Measurements from ENCODE around the gene CCDC33.

Gene CCDC33

DNA sequence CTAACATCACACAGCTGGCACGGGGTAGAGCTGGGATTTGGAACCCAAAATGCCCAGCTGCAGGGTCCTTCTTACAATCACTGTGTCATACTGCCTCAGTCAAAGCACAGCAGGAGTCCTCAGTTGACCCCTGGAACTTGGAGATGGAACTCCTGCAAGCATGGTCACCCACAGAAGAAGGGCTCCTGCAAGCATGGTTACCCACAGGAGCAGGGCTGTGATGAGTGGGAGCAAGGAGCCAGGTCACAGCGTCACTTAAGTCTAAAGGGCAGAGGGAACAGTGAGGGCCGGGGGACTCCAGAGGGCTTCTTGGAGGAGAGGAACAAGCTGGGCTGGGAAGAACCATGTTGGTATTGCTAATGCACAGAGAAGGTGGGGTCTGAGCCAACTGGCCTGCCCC, 24.9 kb downstream of the CCDC33 start:
- no peak for DNase-seq

DNA sequence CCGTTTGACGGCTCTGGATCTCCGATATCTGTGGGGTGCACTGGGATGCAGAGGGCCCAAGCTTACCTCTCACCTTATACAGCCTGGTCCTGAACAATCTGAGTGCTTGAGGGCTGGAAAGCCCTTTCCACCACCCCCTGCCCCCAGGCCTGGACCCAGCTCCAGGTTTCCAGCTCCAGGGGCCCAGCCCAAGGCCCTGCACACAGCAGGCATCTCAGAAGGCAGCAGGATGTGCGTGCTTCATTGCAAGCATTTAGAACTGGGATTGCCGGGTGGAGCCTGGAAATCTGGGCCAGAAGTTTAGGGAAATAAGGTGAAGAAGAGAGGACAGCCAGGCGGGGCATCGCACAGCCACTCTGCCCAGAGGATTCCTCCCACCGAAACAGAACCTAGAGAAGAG, 25.6 kb downstream of the CCDC33 start:
- no peak for DNase-seq

DNA sequence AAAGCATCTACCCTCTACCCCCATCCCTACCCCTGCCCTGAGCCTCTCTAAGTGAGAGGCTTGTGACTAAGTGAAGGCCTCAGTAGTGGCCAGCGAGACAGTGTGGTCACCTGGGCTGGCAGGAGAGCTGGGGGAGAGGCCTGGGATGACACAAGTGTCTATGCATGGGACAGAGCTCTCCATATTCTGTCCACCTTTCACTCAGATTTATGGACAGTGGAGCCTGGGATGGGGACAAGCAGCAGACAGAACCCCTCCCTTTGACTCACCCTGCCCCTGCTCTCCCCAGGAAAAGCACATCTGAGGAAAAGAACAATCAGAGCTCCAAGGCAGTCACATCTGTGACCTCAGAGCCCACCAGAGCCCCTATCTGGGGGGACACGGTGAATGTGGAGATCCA, 26.0 kb downstream of the CCDC33 start:
- DNase-seq, result no peak

DNA sequence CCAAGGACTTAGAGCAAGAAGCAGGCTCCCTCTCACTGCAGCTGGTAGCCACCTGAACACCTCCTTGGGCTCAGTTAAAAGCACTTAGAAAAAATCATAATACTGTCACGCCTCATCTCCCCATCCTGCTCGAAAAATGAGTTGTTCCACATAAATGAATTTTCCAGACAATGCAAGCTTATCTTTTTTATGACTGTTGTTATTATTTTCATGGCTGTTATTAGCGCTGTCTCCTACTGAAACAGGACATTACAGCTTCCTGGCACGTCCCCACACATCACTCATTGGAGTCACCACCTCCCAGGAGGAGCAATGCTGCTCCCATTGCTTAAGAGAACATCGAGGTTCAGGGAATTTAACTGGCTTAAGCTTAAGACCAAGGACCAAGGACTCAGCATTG, 26.5 kb downstream of the CCDC33 start:
- no peak for DNase-seq

DNA sequence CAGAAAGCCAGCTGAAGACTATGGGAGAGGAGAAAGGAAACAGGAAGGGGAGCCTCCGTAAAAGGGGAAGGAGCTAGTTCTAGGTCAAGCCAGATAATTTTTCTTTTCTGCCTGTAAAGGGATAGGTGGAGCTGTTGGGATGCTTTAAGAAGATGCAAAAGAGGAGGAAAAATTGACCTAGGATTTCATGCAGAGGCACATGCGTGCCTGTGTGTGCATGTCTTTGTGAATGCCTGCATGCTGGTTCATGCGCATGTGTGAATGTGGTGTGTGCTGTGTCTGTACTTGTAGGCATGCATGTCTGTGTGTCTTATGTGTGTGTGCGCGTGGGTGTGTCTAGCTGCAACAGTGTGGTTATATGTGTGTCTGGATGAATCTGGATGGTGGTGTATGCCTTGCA, 27.3 kb downstream of the CCDC33 start:
- DNase-seq, result no peak

DNA sequence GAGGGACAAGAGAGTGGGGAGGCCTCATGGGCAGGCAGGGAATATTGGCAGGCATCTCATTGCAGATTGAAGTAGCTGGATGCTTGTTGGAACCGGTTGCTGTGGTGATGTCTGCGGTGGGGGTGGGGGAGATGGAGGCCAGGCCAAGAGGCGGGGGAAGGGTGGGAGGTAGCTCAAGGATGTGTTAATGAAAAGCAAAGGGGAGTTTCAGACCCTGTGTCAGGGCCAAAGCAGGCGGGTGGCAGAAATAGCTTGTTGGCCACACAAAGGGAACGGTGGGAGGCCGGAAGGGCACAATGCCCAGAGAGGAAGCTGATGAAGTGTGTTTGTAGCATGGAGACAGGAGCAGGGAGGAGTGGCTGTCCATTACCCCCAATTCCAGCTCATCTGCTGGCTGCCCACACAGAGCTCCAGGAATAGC, 28.0 kb downstream of the CCDC33 start:
- DNase-seq, result peak; percentile 87

DNA sequence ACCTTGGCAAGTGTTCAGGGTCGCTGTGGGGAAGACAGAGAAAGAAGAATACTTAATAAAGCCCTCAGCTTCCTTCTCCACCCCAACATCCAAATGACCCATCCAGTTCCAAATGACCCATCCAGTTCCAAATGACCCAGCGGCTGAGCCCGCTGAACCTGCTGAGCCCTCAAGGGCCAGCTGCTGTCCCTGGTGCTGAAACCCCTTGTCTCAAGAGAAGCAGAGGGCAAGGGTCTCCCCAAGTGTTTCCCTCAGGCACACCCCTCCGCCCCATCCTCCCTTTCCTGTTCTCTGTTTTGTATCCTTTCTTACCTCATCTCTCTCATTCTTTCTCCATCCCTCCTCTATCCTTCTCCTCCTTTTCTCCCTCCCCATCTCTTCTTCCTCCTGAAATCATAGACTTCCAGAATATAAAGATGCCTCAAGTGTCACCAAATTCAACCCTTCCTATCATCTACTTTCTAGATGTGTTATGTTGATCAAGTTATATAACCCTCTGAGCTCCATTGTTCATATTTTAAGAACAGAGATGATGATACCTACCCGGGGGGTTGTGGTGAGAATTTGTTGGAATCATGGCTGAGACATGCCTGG, 29.0 kb downstream of the CCDC33 start:
- DNase-seq, result no peak

DNA sequence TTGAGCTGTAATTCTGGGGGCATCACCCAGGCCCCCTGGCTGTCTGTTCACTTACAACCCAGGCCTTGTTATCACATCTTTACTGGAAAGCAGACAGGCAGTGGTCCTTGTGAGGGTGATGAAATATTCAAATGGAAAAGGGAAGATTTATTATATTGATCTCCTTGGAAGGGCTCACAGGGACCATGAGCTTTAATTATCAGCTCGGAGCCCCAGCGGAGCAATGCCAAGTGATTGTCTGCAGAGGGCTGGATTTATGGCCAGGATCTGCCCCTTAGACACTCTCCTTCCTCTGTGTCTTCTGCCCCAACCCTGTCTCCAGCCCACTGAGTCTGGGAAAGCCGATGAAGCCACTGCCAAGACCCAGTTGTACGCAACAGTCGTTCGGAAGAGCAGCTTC, 31.9 kb downstream of the CCDC33 start:
- DNase-seq, result no peak

DNA sequence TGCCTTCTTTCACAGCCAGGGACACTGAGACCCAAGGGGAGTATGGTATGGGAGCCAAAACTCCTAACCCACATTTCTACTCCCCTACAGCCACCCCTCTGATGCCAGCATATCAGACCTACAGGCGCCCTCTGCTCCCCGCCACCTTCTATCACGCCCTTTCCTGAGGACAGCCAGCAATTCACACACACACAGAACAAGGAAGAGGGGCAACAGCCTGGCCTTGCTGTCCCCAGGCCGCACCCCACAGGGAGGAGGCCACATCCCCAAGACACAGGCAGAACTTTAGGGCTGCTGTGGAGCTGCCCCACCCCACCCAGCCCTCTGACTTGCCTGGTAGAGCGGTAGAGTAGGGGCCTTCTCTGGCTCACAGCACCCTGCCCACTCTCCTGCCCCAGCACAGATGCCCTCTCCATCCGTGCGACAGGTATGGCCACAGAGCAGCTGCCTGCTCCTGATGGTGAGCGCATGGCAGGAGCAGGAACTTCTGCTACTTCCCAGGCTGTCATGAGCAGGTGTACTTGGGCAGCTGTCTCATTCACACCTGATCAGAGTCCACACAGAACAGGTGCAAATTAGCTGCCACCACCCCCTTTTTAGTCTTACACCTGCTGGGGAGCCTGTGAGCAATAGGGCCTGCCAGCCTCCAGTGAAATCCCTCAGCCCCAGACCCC, 33.4 kb downstream of the CCDC33 start:
- DNase-seq, result no peak

DNA sequence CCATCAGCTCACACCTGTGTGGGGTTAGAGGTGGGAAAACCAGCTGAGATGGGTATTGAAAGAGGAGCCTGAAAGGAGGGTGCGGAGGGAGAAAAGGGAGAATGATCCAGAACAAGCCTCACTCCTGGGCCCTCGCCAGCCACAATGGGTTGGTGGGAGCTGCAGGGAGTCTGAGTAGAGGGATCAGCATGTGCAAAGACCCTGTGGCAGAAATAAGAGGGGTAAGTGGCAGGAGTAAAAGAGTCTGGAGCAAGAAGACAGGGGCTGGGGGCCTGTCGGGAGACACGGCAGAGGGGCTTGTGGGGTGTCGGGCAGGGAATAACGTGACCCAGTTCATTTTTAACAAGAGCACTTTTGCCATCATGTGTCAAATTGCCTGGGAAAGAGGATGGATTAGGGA, 34.0 kb downstream of the CCDC33 start:
- DNase-seq, result no peak

DNA sequence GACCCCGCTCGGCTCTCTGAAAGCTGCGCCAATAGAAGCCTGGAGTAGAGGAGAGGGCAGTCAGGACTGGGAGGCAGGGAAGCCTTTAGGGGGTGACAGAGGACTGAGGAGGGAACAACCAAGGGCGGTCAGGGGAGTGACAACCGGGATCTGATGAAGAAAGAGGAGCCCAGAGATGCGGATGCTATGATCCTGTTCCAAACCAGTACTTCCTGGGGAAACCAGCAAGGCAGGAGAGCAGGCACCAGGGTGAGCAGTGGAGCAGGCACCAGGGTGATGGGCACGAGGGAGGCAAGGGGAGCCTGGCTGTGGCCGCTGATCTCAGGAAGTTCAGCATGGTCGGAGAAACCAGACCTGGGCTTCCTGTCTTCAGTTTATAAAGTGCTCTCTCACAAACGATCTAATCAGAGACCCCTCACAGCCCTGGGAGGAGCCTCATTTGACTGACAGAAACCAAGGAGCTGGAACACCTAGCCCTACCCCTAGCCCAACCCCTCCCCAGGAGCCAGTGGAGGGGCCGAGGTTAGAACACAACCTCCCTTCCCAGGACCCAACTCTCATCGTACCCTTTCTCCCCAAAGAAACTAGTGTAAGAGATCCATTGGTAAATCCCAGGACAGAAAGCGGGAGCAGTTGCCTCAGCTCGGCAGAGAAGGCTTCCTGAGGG, 34.9 kb downstream of the CCDC33 start:
- DNase-seq, result no peak

DNA sequence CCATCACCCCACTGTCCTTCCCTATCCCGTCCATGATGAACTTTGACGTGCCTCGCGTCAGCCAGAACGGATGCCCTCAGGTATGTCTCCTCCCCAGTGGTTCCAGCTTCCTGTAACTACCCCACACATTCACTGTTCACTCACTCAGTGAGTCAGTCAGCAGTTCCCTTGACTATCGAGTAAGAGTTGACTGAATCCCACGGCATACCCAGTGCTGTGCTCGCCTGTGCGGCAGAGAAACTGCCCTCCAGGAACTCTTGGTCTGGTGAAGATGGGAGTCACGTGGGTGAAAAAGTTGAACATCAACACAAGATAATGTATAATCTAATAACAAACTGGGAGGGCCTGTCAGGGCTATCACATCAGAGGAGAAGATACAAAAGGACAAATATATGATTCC, 36.7 kb downstream of the CCDC33 start:
- no peak for DNase-seq

DNA sequence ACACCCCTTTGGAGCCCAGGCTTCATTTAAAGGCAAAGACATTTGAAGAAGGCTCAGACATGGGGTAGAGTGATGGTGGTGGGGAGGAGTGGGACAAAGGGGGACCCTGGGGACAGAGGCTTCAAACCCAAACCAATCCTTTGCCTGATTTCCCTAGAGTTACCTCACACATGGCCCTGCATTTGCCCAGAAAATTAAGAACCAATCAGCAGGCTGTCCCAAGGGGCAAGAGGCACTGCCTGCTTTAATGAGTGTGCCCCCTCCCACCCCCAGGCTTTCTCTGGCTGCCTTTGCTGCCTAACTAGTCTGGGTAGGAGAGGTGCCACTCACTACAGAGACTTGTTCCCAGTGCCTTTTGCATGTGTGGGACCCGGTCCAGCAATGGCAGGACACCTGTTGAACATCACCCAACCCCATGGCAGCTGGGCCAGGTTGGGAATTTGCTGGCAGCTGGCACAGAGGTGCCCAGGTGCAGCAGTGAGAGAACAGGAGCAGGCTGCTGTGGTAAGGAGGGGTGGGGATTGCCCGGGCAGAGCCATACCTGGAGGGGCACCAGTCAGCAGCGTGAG, 38.4 kb downstream of the CCDC33 start:
- DNase-seq, result no peak

DNA sequence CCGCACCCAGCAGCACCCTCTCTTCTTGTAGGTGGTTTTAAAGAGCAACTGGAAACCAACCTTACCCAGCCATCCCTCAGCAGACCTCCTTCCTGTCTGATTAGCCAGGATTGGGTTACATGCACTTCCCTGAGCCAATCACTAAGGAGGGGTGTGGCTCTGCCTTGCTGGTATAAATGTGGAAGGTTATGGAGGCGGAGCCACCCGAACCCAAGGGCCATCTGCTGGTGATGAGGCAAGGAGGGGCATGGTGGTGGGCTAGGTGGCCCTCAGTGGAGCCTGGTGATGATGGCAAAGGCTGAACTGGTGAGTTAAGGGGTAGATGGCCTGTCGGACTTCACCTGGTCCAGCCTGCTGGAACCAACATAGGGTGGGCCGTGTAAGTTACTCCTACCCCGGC, 39.8 kb downstream of the CCDC33 start:
- DNase-seq, result no peak

DNA sequence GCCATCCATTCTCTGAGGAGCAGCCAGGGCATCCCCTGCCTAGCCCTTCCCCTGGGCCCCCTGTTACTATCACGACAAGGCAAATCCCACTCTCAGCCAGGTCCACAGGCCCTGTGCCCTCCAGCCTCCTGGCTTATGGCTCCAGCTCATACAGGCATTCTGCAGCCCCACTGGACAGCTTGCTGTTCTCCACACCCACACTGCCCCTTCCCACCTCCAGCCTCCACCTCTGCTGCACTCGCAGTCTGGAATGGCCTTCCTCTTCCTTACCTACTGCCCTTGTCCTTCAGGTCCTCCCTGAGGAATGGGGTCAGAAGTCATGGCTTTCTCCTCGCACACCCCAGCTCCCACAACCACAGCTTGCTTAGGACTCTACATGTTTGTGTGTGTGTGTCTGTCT, 40.4 kb downstream of the CCDC33 start:
- DNase-seq, result no peak

DNA sequence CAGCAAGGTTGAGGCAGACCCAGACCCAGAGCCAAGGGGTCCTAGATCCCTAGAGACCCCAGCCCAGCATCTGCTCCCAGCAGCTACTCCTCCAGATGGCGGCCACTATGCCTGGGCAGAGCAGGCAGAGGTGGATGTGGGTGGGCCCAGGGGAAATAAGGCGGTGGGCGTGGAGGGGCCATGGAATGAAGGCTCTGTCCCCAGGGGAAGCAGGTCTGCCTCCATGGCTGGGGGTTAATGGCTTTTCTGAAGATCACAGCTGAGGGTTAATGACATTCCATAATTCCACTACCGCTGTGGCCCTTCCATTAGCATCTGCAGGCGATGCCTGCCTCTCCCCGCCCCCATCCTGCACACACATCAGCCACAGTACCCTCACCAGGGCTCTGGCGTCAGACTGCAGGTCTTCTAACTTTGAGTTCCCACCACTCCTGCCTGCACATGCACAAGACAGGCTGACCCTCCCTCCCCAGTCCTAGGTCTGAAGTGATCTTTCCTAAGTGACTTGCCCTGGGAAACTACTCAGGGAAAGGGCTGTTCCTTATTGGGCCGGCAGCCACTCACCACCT, 41.2 kb downstream of the CCDC33 start:
- DNase-seq, result no peak

DNA sequence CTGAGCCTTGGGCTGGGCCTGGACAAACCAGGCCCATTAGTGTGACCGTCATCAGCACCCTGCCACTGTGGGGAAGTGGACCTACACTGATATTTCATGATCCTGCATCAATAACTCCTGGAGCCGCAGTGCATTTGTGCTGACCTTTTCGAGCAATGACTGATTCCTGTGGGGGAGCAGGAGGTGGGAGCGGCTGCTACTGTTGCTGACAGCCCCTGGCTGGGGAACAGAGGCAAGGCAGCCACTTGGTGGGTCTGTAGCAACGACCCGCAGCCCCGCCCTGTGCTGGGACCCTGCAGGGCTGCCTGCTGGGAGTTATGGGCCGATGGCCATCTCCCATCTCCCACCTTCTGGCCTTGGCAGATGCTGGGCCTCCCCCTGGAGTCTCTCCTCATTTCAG, 42.1 kb downstream of the CCDC33 start:
- DNase-seq, result no peak

DNA sequence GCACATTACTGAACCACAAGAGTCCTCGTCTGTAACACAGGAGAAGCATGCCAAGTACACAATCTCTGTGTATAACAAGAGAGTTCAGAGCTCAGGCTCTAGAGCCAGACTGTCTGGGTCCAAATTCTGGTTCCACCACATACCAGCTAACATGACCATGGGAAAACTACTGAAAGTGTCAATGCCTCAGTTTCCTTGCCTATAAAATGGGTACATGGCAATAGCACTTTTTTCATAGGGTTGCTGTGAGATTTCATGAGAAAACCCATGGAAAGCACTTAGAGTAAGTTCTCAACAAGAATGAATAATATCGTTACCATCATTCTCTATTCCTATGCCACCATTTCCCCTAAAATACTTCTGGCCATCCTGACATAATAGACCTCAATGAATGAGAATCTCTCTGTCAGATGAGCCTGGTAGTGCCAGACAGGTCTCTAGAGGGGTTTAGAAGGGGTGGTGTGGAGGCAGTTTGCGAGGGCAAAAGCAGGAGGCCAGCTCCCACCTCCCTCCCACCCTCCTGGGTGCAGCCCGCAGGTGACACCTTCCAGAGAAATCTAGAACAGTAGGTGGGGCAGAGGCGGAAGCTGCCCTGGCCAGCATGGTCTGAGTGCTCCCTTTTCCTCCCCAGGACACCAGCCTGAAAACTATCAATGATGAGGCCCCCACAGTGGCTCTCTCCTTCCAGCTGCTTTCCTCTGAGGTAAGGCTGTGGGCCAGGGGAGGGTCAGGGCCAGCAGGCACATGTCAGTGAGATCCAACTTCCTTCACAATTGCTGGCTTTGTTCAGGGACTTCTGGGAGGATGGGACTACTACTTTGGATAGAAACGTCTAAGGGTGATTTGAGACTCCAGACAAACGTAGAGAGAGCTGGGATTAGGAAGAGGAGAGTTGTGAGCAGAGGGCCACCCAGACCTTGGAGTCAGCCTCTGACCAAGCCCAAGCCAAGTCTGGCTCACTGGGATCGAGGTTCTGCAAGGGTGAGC, 45.3 kb downstream of the CCDC33 start:
- DNase-seq, result no peak

DNA sequence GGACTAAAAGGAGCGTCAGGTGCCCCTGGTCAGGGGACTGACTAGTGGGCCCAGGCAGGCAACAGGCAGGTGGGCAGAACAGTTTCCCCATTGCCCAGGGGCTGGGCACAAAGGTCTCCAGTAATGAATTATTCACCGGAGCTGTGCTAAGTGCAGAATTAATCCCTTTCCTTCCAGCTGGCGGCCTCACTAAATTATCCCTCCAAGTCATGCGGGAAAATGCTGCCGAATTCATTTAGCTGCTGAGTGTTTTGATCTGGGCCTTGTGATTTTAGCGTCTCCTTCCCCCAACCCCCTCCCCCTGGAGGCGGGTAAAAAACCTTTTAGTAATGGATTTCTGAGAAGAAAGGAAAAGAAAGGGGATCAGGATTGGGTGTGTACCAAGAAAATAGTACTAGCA, 47.2 kb downstream of the CCDC33 start:
- no peak for DNase-seq

DNA sequence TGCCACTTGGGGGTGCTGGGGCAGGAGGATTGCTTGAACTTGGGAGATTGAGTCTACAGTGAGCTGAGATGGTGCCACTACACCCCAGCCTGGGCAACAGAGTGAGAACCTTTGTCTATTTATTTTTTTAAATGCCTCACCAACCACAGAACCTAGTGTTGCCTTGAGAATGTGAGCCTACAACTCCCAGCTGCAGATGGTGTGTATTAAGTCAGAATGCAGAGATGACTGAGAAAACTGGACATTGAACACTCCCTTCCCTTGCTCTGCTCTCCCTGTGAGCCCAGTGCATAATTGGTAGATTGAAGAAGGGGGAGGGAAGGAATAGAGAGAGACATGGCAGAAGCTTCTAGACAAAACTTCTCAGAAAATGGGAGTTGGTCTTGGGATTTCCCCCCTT, 53.5 kb downstream of the CCDC33 start:
- DNase-seq, result no peak

DNA sequence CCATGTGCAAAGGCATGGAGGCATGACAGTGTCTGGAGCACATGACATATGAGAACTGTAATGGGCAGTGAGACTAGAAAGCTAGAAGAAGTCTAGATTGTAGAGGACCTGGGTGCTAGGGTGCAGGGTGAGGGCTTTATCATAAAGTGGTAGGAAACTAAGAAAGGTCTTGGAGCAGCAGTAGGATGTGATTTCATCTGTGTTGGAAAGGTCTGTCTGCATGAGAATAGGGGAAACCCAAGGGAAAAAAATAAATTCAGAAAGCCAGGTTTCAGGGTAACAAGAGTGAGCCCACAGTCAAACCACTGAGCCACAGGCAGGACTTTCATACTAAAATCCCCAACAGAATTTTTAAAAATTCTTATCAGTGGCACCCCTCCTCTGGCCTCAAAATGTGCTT, 54.5 kb downstream of the CCDC33 start:
- DNase-seq, result no peak
